Measurements from ENCODE around the gene WDR44. TPM values are rescaled to one million over a fixed set of nuclear protein-coding genes. Genes with fewer than 3 reads are reported as not detected.

Gene WDR44
- total and polyA plus RNA-seq, 2 of the 4 experiments (the other 2 are of a cell fraction) = 10.0 to 11.8 TPM

GRCh38 chrX:118347736-118348135, 1.8 kb downstream of the WDR44 start:
- Histone ChIP-seq H2AK9ac (replicated peaks; ENCODE audit: low read depth, low read length, poor library complexity) (no peak overlapping the region), H3K9me3 (ENCODE audit: control insufficient read depth, insufficient read depth, low read length) (no peaks in the 10 kb centered on the region), H2BK15ac (ENCODE audit: low read depth, low read length) (no peak overlapping the region), H3K27ac (ENCODE audit: insufficient read depth, low read length) (peak overlapping the region; percentile 50; the same call in 1 of the 2 replicates), H3K18ac (ENCODE audit: low read depth, low read length) (no peak overlapping the region), H3K79me1 (ENCODE audit: low read depth in 1 of 2, low read length in 2 of 2) (peaks cover 0 to 4% of the 10 kb centered on the region in 2 experiments; a peak in 2 of 4 replicates), H3K27me3 (ENCODE audit: control insufficient read depth, insufficient read depth, low read length) (no peaks in the 10 kb centered on the region), H3K56ac (ENCODE audit: extremely low read depth, insufficient read depth, low read length) (no peak overlapping the region), H4K5ac (ENCODE audit: low read depth, low read length) (no peak overlapping the region), H4K8ac (ENCODE audit: low read depth in 2 of 2, low read length in 2 of 2) (no peak overlapping the region), H2BK120ac (ENCODE audit: low read depth, low read length) (no peak overlapping the region), H2AFZ (replicated peaks; ENCODE audit: low read length, poor library complexity) (no peak overlapping the region), H3K4me2 (ENCODE audit: low read depth, low read length) (peak overlapping the region; percentile 93), H3K4me3 (ENCODE audit: insufficient read depth, low read depth, low read length) (peak overlapping the region; percentile 82), H3K9ac (ENCODE audit: low read depth, low read length) (peak overlapping the region; percentile 85), H2BK20ac (ENCODE audit: low read depth, low read length) (no peak overlapping the region), H4K20me1 (ENCODE audit: insufficient read depth, low read length) (peaks cover 36% of the 10 kb centered on the region), H3K4ac (ENCODE audit: low read depth, low read length) (no peak overlapping the region; the same call in 1 of the 2 replicates), H3K14ac (replicated peaks; ENCODE audit: low read depth, low read length) (no peak overlapping the region), H2AK5ac (ENCODE audit: low read depth, low read length) (no peak overlapping the region), H3K23ac (ENCODE audit: low read depth, low read length) (no peak overlapping the region; the same call in 1 of the 2 replicates), H3K4me1 (ENCODE audit: control insufficient read depth, insufficient read depth, low read length) (peaks cover 4% of the 10 kb centered on the region; the same call in 1 of the 2 replicates), H2BK5ac (ENCODE audit: low read depth, low read length, poor library complexity, severe bottlenecking) (peak overlapping the region; percentile 83), H4K91ac (ENCODE audit: insufficient read depth, low read depth, low read length) (no peak overlapping the region), H3K36me3 (ENCODE audit: control insufficient read depth, insufficient read depth, low read length) (no peaks in the 10 kb centered on the region), H3K9me1 (ENCODE audit: insufficient read depth, low read length) (0 out of 2 replicates have a peak, but pooled peaks cover 3% of the 10 kb centered on the region)
- no TSS peak for BruUV-seq (replicated peaks)
- in situ Hi-C loops (cut with MboI; ENCODE audit: low sequenced_read_pairs) = no loop called here
- TF ChIP-seq MAFK (IDR thresholded peaks at IDR 0.05; ENCODE audit: low read depth, low read length) = no peak
- no peak for TF ChIP-seq CTCF (conservative IDR thresholded peaks at IDR 0.05; ENCODE audit: low read depth, low read length)
- TF ChIP-seq POLR2A (IDR thresholded peaks at IDR 0.05; ENCODE audit: low read depth, low read length) = no peak
- TF ChIP-seq FOS (IDR thresholded peaks at IDR 0.05; ENCODE audit: low read depth, low read length) = no peak
- no peak for TF ChIP-seq RFX5 (IDR thresholded peaks at IDR 0.05; ENCODE audit: low read depth, low read length)
- TF ChIP-seq RAD21 (IDR thresholded peaks at IDR 0.05; ENCODE audit: low read length) = no peak
- no peak for TF ChIP-seq SMC3 (IDR thresholded peaks at IDR 0.05; ENCODE audit: low read depth, low read length)
- TF ChIP-seq CHD1 (IDR thresholded peaks at IDR 0.05; ENCODE audit: low read depth, low read length) = no peak
- TF ChIP-seq, protein P1, sequence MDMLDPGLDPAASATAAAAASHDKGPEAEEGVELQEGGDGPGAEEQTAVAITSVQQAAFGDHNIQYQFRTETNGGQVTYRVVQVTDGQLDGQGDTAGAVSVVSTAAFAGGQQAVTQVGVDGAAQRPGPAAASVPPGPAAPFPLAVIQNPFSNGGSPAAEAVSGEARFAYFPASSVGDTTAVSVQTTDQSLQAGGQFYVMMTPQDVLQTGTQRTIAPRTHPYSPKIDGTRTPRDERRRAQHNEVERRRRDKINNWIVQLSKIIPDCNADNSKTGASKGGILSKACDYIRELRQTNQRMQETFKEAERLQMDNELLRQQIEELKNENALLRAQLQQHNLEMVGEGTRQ (IDR thresholded peaks at IDR 0.05; ENCODE audit: low read depth, low read length) = no peak
- TF ChIP-seq RCOR1 (IDR thresholded peaks at IDR 0.05; ENCODE audit: insufficient replicate concordance, low read length) = no peak
- TF ChIP-seq BHLHE40 (IDR thresholded peaks at IDR 0.05; ENCODE audit: low read depth, low read length) = no peak
- TF ChIP-seq, protein P2, sequence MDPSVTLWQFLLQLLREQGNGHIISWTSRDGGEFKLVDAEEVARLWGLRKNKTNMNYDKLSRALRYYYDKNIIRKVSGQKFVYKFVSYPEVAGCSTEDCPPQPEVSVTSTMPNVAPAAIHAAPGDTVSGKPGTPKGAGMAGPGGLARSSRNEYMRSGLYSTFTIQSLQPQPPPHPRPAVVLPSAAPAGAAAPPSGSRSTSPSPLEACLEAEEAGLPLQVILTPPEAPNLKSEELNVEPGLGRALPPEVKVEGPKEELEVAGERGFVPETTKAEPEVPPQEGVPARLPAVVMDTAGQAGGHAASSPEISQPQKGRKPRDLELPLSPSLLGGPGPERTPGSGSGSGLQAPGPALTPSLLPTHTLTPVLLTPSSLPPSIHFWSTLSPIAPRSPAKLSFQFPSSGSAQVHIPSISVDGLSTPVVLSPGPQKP (IDR thresholded peaks at IDR 0.05; ENCODE audit: borderline replicate concordance, low read depth, low read length) = no peak
- TF ChIP-seq NFE2L2 (IDR thresholded peaks at IDR 0.05; ENCODE audit: low read depth, low read length) = no peak
- DNase-seq (no peak), ATAC-seq (ENCODE audit: low read depth) (no peak)
- ChIA-PET CTCF (no interaction called here), POLR2A (ENCODE audit: unreplicated experiment) (no interaction called here)
- intact Hi-C loops (cut with micrococcal nuclease) = no loop called here
- WGBS, 2 experiments (ENCODE audit: extremely low coverage in 2 of 2, insufficient read length in 1 of 2) = no CpG with 5 or more reads among the region's 3 CpGs
- dilution Hi-C loops (cut with HindIII; ENCODE audit: low sequenced_read_pairs, unreplicated experiment) = no loop called here

All from IMR-90 (cell line).